Measurements from ENCODE around the gene TICRR. TPM values are rescaled to one million over a fixed set of nuclear protein-coding genes. Genes with fewer than 3 reads are reported as not detected.

The TICRR gene
- total RNA-seq, 4 donors from 2014 or later: 0.60 TPM; not detected in 3

DNA sequence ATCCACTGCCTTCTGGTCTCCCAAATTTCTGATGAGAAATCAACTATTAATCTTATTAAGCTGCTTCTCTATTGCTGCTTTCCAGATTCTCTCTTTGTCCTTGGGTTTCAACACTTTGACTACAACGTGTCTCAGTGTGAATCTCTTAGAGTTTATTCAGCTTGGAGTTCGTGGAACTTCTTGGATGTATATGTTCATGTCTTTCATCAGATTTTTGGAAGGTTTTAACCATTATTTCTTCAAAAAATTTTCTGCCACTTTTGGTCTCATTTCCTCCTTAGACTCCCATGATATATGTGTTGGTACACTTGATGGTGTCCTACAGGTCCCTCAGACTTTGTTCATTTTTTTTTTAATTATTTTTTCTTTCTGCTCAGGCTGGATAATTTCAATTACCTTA is 36.0 kb downstream of the TICRR start:
- peaks cover 0 to 28% (median 1%) of the 10 kb centered on the region in 4 donors for H3K9me3 ChIP-seq
- H3K4me1 ChIP-seq: no peaks in the 10 kb centered on the region
- no peak for TF ChIP-seq EP300 (IDR thresholded peaks at IDR 0.05)
- no peak for TF ChIP-seq POLR2A (IDR thresholded peaks at IDR 0.05)
- TF ChIP-seq, protein P1, sequence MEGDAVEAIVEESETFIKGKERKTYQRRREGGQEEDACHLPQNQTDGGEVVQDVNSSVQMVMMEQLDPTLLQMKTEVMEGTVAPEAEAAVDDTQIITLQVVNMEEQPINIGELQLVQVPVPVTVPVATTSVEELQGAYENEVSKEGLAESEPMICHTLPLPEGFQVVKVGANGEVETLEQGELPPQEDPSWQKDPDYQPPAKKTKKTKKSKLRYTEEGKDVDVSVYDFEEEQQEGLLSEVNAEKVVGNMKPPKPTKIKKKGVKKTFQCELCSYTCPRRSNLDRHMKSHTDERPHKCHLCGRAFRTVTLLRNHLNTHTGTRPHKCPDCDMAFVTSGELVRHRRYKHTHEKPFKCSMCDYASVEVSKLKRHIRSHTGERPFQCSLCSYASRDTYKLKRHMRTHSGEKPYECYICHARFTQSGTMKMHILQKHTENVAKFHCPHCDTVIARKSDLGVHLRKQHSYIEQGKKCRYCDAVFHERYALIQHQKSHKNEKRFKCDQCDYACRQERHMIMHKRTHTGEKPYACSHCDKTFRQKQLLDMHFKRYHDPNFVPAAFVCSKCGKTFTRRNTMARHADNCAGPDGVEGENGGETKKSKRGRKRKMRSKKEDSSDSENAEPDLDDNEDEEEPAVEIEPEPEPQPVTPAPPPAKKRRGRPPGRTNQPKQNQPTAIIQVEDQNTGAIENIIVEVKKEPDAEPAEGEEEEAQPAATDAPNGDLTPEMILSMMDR (IDR thresholded peaks at IDR 0.05): no peak
- DNase-seq (ENCODE audit: low spot score in 2 of 2): no peak
- no peaks in the 10 kb centered on the region for H3K27me3 ChIP-seq
- no peaks in the 10 kb centered on the region for H3K36me3 ChIP-seq
- 95 to 96% methylated on average over 2 of the region's 2 CpGs for WGBS, 2 donors
- H3K27ac ChIP-seq: no peak overlapping the region
- no peak overlapping the region for H3K4me3 ChIP-seq

DNA sequence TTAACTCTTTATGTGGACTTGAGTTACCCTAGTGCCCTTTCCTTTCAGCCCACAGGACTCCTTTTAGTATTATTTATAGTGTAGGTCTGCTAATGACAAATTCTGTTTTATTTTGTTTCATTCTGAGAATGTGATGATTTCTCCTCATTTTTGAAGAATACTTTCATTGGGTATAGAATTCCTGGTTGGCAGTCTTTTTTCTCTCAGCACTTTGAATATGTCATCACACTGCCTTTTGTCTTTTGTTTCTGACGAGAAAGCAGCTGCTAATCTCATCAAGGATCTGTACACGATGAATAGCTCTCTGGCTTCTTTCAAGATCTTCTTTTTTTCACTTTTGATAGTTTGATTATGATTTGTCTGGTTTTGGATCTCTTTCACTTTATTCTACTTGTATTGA is 37.8 kb downstream of the TICRR start:
- DNase-seq (ENCODE audit: low spot score in 2 of 2): no peak
- no peak for TF ChIP-seq POLR2A (IDR thresholded peaks at IDR 0.05)
- TF ChIP-seq, protein P1 (IDR thresholded peaks at IDR 0.05): no peak
- no peak for TF ChIP-seq EP300 (IDR thresholded peaks at IDR 0.05)
- H3K27ac ChIP-seq: no peak overlapping the region
- H3K9me3 ChIP-seq: peaks cover 0 to 28% (median 1%) of the 10 kb centered on the region in 4 donors
- H3K27me3 ChIP-seq: no peaks in the 10 kb centered on the region
- H3K36me3 ChIP-seq: no peaks in the 10 kb centered on the region
- no peaks in the 10 kb centered on the region for H3K4me1 ChIP-seq
- H3K4me3 ChIP-seq: no peak overlapping the region
- 84 to 98% methylated on average over 2 of the region's 2 CpGs for WGBS, 2 donors

DNA sequence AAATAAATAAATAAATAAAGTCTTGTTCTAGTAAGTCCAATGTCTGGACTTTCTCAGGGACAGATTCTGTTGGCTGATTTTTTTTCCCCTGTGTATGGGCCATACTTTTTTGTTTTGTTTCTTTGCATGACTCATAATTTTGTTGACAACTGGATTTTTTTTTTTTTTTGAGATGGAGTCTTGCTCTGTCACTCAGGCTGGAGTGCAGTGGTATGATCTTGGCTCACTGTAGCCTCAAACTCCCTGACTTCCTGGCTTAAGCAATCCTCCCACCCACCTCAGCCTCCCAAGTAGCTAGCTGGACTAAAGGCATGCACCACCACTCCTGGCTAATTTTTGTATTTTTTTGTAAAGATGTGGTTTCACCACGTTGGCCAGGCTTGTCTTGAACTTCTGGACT is 38.9 kb downstream of the TICRR start:
- H3K9me3 ChIP-seq: peaks cover 0 to 28% (median 1%) of the 10 kb centered on the region in 4 donors
- TF ChIP-seq, protein P1 (IDR thresholded peaks at IDR 0.05): no peak
- TF ChIP-seq EP300 (IDR thresholded peaks at IDR 0.05): no peak
- no peak for TF ChIP-seq POLR2A (IDR thresholded peaks at IDR 0.05)
- H3K27me3 ChIP-seq: no peaks in the 10 kb centered on the region
- 95 to 97% methylated on average over 1 of the region's 1 CpG for WGBS, 2 donors
- no peaks in the 10 kb centered on the region for H3K36me3 ChIP-seq
- H3K4me3 ChIP-seq: no peak overlapping the region
- no peak for DNase-seq (ENCODE audit: low spot score in 2 of 2)
- no peaks in the 10 kb centered on the region for H3K4me1 ChIP-seq
- H3K27ac ChIP-seq: no peak overlapping the region

GRCh38 chr15:89615135-89615534 is 39.9 kb downstream of the TICRR start:
- Histone ChIP-seq H3K4me3 (no peak overlapping the region), H3K27ac (no peak overlapping the region), H3K27me3 (no peaks in the 10 kb centered on the region), H3K9me3 (peaks cover 0 to 28% (median 1%) of the 10 kb centered on the region in 4 donors), H3K4me1 (no peaks in the 10 kb centered on the region), H3K36me3 (no peaks in the 10 kb centered on the region)
- TF ChIP-seq POLR2A (IDR thresholded peaks at IDR 0.05) (no peak), EP300 (IDR thresholded peaks at IDR 0.05) (no peak)
- TF ChIP-seq, protein P1 (IDR thresholded peaks at IDR 0.05): no peak
- WGBS, 2 donors: 92 to 100% methylated on average over 1 of the region's 1 CpG
- DNase-seq (ENCODE audit: low spot score in 2 of 2): no peak

GRCh38 chr15:89616228-89616627 is 41.0 kb downstream of the TICRR start:
- no peak overlapping the region for H3K27ac ChIP-seq
- no peaks in the 10 kb centered on the region for H3K4me1 ChIP-seq
- no peaks in the 10 kb centered on the region for H3K27me3 ChIP-seq
- 89 to 93% methylated on average over 4 of the region's 4 CpGs for WGBS, 2 donors
- H3K9me3 ChIP-seq: peaks cover 0 to 22% (median under 1%) of the 10 kb centered on the region in 4 donors
- H3K4me3 ChIP-seq: no peak overlapping the region
- H3K36me3 ChIP-seq: no peaks in the 10 kb centered on the region
- DNase-seq (ENCODE audit: low spot score in 2 of 2): no peak
- TF ChIP-seq EP300 (IDR thresholded peaks at IDR 0.05): no peak

DNA sequence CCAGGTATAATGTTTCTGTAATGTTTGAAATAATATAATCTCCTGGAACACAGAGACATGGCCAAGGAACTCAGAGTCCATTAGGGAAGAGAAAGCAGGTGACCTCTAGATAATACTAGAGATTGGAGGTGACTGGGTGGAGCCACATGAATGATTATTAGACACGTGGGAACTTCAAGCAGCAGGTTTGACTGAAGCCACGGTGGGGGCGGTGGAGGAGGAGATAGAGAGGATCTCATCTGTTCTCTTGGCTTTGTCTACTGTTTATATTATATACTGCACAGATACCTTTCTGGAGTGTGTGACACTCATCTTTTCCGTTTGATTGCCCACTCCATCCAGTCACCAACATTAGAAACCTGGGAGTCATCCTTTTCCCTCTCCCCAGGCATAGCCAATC is 46.3 kb downstream of the TICRR start:
- 80 to 82% methylated on average over 4 of the region's 4 CpGs for WGBS, 2 donors
- Histone ChIP-seq H3K36me3 (peaks cover 0 to 21% (median 0%) of the 10 kb centered on the region in 3 donors), H3K9me3 (no peaks in the 10 kb centered on the region), H3K27ac (no peak overlapping the region), H3K27me3 (no peaks in the 10 kb centered on the region), H3K4me3 (no peak overlapping the region), H3K4me1 (no peaks in the 10 kb centered on the region)
- no peak for TF ChIP-seq POLR2A (IDR thresholded peaks at IDR 0.05)
- TF ChIP-seq, protein P1 (IDR thresholded peaks at IDR 0.05): no peak
- TF ChIP-seq EP300 (IDR thresholded peaks at IDR 0.05): no peak
- no peak for DNase-seq (ENCODE audit: low spot score in 2 of 2)

Data from tibial nerve (tissue), 4 donors.